Right cardiac atrium (tissue), 5 donors: ENCODE data around the gene NGEF. TPM values are rescaled to one million over a fixed set of nuclear protein-coding genes. Genes with fewer than 3 reads are reported as not detected.

Experiments used
- ATAC-seq, 2 donors: fragments of 200-7000 bp; cut with Tn5 transposase; one replicate each; pipeline versions ENCODE4 v1.8.0 to v1.9.1; 2020; ENCODE audit warnings: moderate library complexity in 2 of 2, mild to moderate bottlenecking in 1 of 2
- DNase-seq, 3 donors: peaks; one replicate each; pipeline ENCODE4 v3.0.0-alpha.2; 2020
- H3K27ac ChIP-seq: one replicate; pipeline ENCODE4 v1.5.1; 2013; ENCODE audit warnings: mild to moderate bottlenecking, low read length, control low read depth, moderate library complexity
- H3K27me3 ChIP-seq: one replicate; pipeline ENCODE4 v1.6.1; 2013; ENCODE audit not compliant: control insufficient read depth, insufficient read depth
- H3K4me1 ChIP-seq: one replicate; pipeline ENCODE4 v1.6.1; 2013; ENCODE audit warnings: low read length; ENCODE audit not compliant: control insufficient read depth, insufficient read depth
- H3K4me3 ChIP-seq: one replicate; pipeline ENCODE4 v1.5.1; 2013; ENCODE audit warnings: low read length, control low read depth
- H3K9me3 ChIP-seq: one replicate; pipeline ENCODE4 v1.6.1; 2013; ENCODE audit warnings: low read length; ENCODE audit not compliant: control insufficient read depth
- WGBS: extraction: QIAGEN DNeasy Blood & Tissue Kit; methylation state at CpG from one replicate; pipeline ENCODE4 v1.1.7; 2013; 5-methylcytosine and 5-hydroxymethylcytosine counted together
- intact Hi-C, 4 donors: fragments of 100-400 bp; cut with DNase I; formaldehyde crosslinking; loops; one replicate each; pipeline versions ENCODE4 v1.11.0 to v1.14.0; 2022 to 2023
- long read RNA-seq, 4 donors: library from polyadenylated mRNA; unstranded; transcript quantifications; one replicate each; pipeline ENCODE4 v2.0.0, GENCODE V29; 2020 to 2021
- polyA plus RNA-seq: library from polyadenylated mRNA; stranded (reverse); fragments of 200-250 nt; gene quantifications from one replicate; pipeline ENCODE4 v1.2.3, GENCODE V29; 2013
- total RNA-seq, 4 donors: library from RNA; stranded (reverse); fragmentation: NEBNext Ultra II Directional; extraction: Animal tissue kit (Norgen Biotek cat#: 25700); gene quantifications; one replicate each; pipeline ENCODE4 v1.2.1, GENCODE V29; 2021
- donor health status: healthy with polysubstance abuse.
- donor health status: DM: no; HTN: yes; CAD: no.
- donor health status: DM: no; HTN: no; CAD: no.
- donor health status: DM: no; HTN: yes; CAD: no; lungs with severe emphysema.
- donor health status: DM: yes; HTN: yes; CAD: no.

The NGEF gene
- 1 to 10 TPM; 2.2 to 4.2 (median 3.3) TPM for total RNA-seq
- polyA plus RNA-seq: 1.5 TPM
- long read RNA-seq, donor 1, transcript NGEF-202 (13 exons, 2,286 nt): major isoform, 15 of 21 reads
- long read RNA-seq, donor 1, partial matches to known transcripts: 4 of 21 reads
- long read RNA-seq, donor 1, other reads (novel, unspliced or antisense): 2 of 21 reads
- long read RNA-seq, donor 2, transcript NGEF-202 (13 exons, 2,286 nt): major isoform, 5 of 7 reads
- long read RNA-seq, donor 2, partial matches to known transcripts: 1 of 7 reads
- long read RNA-seq, donor 2, other reads (novel, unspliced or antisense): 1 of 7 reads
- long read RNA-seq, donor 3, partial matches to known transcripts: 4 of 6 reads
- long read RNA-seq, donor 3, other reads (novel, unspliced or antisense): 2 of 6 reads
- long read RNA-seq, donor 4, partial matches to known transcripts: 4 of 7 reads
- long read RNA-seq, donor 4, other reads (novel, unspliced or antisense): 1 of 7 reads

- no peaks in the 10 kb centered on the region for H3K4me1 ChIP-seq
- H3K4me3 ChIP-seq: no peak within 1 kb of the TSS
- ATAC-seq: peak in 1 of 2 donors; percentile 30
- intact Hi-C loops: no loop called here
- no peak within 1 kb of the TSS for H3K27ac ChIP-seq
- no peak for DNase-seq
- no peaks in the 10 kb centered on the region for H3K27me3 ChIP-seq
- no peaks in the 10 kb centered on the region for H3K9me3 ChIP-seq
- WGBS: 89% methylated on average over 12 of the region's 12 CpGs
Measured at GRCh38 chr2:233013027-233013461, at the start of gene NGEF. Gene NGEF, minus strand, starts transcription at chr2:233013256. Its CDS starts 38,366 bp downstream, at chr2:232974890.

- Histone ChIP-seq H3K4me3 (no peak overlapping the region), H3K27me3 (no peaks in the 10 kb centered on the region), H3K9me3 (no peaks in the 10 kb centered on the region), H3K4me1 (peaks cover 4% of the 10 kb centered on the region), H3K27ac (no peak overlapping the region)
- WGBS: 51% methylated on average over 4 of the region's 4 CpGs
- DNase-seq (peak in 2 of 3 donors; percentile 53 to 62), ATAC-seq (peak; percentile 18 to 28)
- intact Hi-C loops: no loop called here
Measured at GRCh38 chr2:233062451-233062850, 49.4 kb upstream of the NGEF start.

GRCh38 chr2:233061591-233062450 lies 48.8 kb upstream of the NGEF start:
- peak; percentile 58 to 86 (median 84) for DNase-seq
- peak overlapping the region; percentile 54 for H3K4me3 ChIP-seq
- no peaks in the 10 kb centered on the region for H3K27me3 ChIP-seq
- H3K4me1 ChIP-seq: peaks cover 4% of the 10 kb centered on the region
- no peaks in the 10 kb centered on the region for H3K9me3 ChIP-seq
- intact Hi-C loops: no loop called here
- peak overlapping the region; percentile 36 for H3K27ac ChIP-seq
- WGBS: 29% methylated on average over 12 of the region's 12 CpGs
- peak; percentile 59 to 61 for ATAC-seq

- Histone ChIP-seq H3K4me1 (peaks cover 4% of the 10 kb centered on the region), H3K9me3 (no peaks in the 10 kb centered on the region), H3K27me3 (no peaks in the 10 kb centered on the region), H3K27ac (peak overlapping the region; percentile 32), H3K4me3 (peak overlapping the region; percentile 54)
- no peak for DNase-seq
- intact Hi-C loops: no loop called here
- no peak for ATAC-seq
- 57% methylated on average over 10 of the region's 10 CpGs for WGBS
Measured at GRCh38 chr2:233060980-233061590, 48.0 kb upstream of the NGEF start.

- H3K27ac ChIP-seq: peak overlapping the region; percentile 88
- no peaks in the 10 kb centered on the region for H3K9me3 ChIP-seq
- peak overlapping the region; percentile 54 for H3K4me3 ChIP-seq
- no peaks in the 10 kb centered on the region for H3K27me3 ChIP-seq
- intact Hi-C loops: no loop called here
- peaks cover 4% of the 10 kb centered on the region for H3K4me1 ChIP-seq
- DNase-seq: no peak
- WGBS: 67% methylated on average over 13 of the region's 13 CpGs
- peak in 1 of 2 donors; percentile 2 for ATAC-seq
Measured at GRCh38 chr2:233060501-233060979, 47.5 kb upstream of the NGEF start.

GRCh38 chr2:233059797-233060500 lies 46.9 kb upstream of the NGEF start, which contains the start of gene INPP5D:
Gene INPP5D, plus strand, starts transcription at chr2:233060342. Its CDS starts 137 bp downstream, at chr2:233060479.
- H3K9me3 ChIP-seq: no peaks in the 10 kb centered on the region
- peak within 1 kb of the TSS; percentile 54 for H3K4me3 ChIP-seq
- DNase-seq (peak; percentile 45 to 78 (median 70)), ATAC-seq (peak; percentile 59 to 64)
- intact Hi-C loops: loop anchor here in 1 of 4 donors (10.0 kb wide), 1 partner anchor 205 kb away; no protein-coding TSS in a partner anchor
- H3K27me3 ChIP-seq: no peaks in the 10 kb centered on the region
- 45% methylated on average over 26 of the region's 26 CpGs for WGBS
- peak within 1 kb of the TSS; percentile 89 for H3K27ac ChIP-seq
- H3K4me1 ChIP-seq: peaks cover 4% of the 10 kb centered on the region

- peak in 1 of 3 donors; percentile 60 for DNase-seq
- no peaks in the 10 kb centered on the region for H3K9me3 ChIP-seq
- 68% methylated on average over 7 of the region's 7 CpGs for WGBS
- no peak overlapping the region for H3K4me3 ChIP-seq
- ATAC-seq: no peak
- H3K27me3 ChIP-seq: no peaks in the 10 kb centered on the region
- intact Hi-C loops: loop anchor here in 1 of 4 donors (10.0 kb wide), 1 partner anchor 205 kb away; no protein-coding TSS in a partner anchor
- H3K4me1 ChIP-seq: peaks cover 4% of the 10 kb centered on the region
- H3K27ac ChIP-seq: peak overlapping the region; percentile 89
Measured at GRCh38 chr2:233059547-233059796, 46.4 kb upstream of the NGEF start.

- H3K4me1 ChIP-seq: peaks cover 2% of the 10 kb centered on the region
- no peaks in the 10 kb centered on the region for H3K9me3 ChIP-seq
- WGBS: 94% methylated on average over 24 of the region's 24 CpGs
- H3K27ac ChIP-seq: no peak overlapping the region
- no peaks in the 10 kb centered on the region for H3K27me3 ChIP-seq
- intact Hi-C loops: loop anchor here in 1 of 4 donors (10.0 kb wide), 1 partner anchor 204 kb away; no protein-coding TSS in a partner anchor
- ATAC-seq: no peak
- H3K4me3 ChIP-seq: no peak overlapping the region
- DNase-seq: peak in 1 of 3 donors; percentile 54
Measured at GRCh38 chr2:233058717-233059546, 45.9 kb upstream of the NGEF start.

- DNase-seq (peak in 1 of 3 donors; percentile 40), ATAC-seq (no peak)
- intact Hi-C loops: loop anchor here in 1 of 4 donors (10.0 kb wide), 1 partner anchor 202 kb away; no protein-coding TSS in a partner anchor
- Histone ChIP-seq H3K27me3 (no peaks in the 10 kb centered on the region), H3K27ac (no peak overlapping the region), H3K4me1 (peaks cover 1% of the 10 kb centered on the region), H3K9me3 (no peaks in the 10 kb centered on the region), H3K4me3 (no peak overlapping the region)
- WGBS: 78% methylated on average over 6 of the region's 6 CpGs
Measured at GRCh38 chr2:233056961-233057605, 44.0 kb upstream of the NGEF start.
